Measurements from ENCODE around the gene DCBLD1. TPM values are rescaled to one million over a fixed set of nuclear protein-coding genes. Genes with fewer than 3 reads are reported as not detected.

The DCBLD1 gene
- total and polyA plus RNA-seq, 2 donors (not counting 3 experiments of a cell fraction or from before 2014, with no cell fraction given), result 30.2 to 44.3 TPM

DNA sequence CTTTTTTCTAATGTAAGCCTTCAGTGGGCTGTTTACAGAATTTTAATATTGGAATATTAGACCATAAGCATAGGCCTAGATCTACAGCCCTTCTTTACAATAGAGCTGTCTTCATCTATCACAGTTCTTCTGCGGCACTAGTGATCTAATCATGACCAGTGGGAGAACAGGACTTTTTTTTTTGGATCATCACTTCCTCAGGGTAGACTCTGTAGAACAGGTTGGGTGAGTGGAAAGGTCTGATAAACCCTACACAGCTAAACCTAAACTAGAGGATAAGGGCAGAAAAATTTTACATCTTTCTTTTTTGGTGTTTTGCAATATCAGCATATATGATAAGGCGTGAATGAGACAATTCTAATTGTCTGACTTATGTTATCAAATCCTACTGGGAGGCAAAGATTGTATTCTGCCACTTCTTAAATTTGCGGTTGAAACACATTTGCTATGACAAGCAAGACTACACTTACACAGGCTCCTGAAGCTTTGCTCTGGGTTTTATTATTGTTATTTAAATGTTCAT is 67.7 kb downstream of the DCBLD1 start:
- H3K9me1 ChIP-seq (replicated peaks; ENCODE audit: control insufficient read depth, extremely low read depth, insufficient read depth, low read length), result no peaks in the 10 kb centered on the region
- no peak overlapping the region for H3K4me2 ChIP-seq (ENCODE audit: insufficient read depth, low read length)
- CTCF ChIA-PET, result interaction anchor here (1.2 to 14.9 kb wide), 5 partner anchors 54 to 99 kb away, joined by 4 to 333 read pairs (median 5); partner anchors contain the start of gene DCBLD1
- no peak for FAIRE-seq
- H3K27ac ChIP-seq (ENCODE audit: insufficient read depth, low read depth, low read length), result peak overlapping the region; percentile 75
- TF ChIP-seq POLR2A (IDR thresholded peaks at IDR 0.05; ENCODE audit: low read depth, low read length), result no peak
- TF ChIP-seq, protein P1, sequence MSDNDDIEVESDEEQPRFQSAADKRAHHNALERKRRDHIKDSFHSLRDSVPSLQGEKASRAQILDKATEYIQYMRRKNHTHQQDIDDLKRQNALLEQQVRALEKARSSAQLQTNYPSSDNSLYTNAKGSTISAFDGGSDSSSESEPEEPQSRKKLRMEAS (IDR thresholded peaks at IDR 0.05; ENCODE audit: insufficient read depth, insufficient read length), result no peak
- TF ChIP-seq MYC (IDR thresholded peaks at IDR 0.05; ENCODE audit: low read depth, low read length), result no peak
- no peak for TF ChIP-seq JUN (IDR thresholded peaks at IDR 0.05; ENCODE audit: borderline replicate concordance, insufficient read depth, insufficient read length, low read depth)
- no peak for TF ChIP-seq GATA2 (IDR thresholded peaks at IDR 0.05; ENCODE audit: insufficient read depth, insufficient read length, low read depth, low read length)
- TF ChIP-seq POLR2AphosphoS5 (IDR thresholded peaks at IDR 0.05; ENCODE audit: insufficient read depth, low read depth, low read length), result no peak
- TF ChIP-seq FOS (IDR thresholded peaks at IDR 0.05; ENCODE audit: borderline replicate concordance, insufficient read depth, low read length), result no peak
- TF ChIP-seq, protein P2, sequence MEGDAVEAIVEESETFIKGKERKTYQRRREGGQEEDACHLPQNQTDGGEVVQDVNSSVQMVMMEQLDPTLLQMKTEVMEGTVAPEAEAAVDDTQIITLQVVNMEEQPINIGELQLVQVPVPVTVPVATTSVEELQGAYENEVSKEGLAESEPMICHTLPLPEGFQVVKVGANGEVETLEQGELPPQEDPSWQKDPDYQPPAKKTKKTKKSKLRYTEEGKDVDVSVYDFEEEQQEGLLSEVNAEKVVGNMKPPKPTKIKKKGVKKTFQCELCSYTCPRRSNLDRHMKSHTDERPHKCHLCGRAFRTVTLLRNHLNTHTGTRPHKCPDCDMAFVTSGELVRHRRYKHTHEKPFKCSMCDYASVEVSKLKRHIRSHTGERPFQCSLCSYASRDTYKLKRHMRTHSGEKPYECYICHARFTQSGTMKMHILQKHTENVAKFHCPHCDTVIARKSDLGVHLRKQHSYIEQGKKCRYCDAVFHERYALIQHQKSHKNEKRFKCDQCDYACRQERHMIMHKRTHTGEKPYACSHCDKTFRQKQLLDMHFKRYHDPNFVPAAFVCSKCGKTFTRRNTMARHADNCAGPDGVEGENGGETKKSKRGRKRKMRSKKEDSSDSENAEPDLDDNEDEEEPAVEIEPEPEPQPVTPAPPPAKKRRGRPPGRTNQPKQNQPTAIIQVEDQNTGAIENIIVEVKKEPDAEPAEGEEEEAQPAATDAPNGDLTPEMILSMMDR (IDR thresholded peaks at IDR 0.05; ENCODE audit: extremely low read depth in 1 of 2, insufficient read depth in 1 of 2, low read depth in 1 of 2, low read length in 2 of 2), result no peak
- no peak for TF ChIP-seq EZH2 (IDR thresholded peaks at IDR 0.05; ENCODE audit: borderline replicate concordance, low read depth, low read length, severe bottlenecking)
- intact Hi-C loops (cut with micrococcal nuclease) (no loop called here), dilution Hi-C loops (cut with MboI; ENCODE audit: extremely low pct_ligation_motif_present, low sequenced_read_pairs) (no loop called here)
- no peak for DNase-seq (ENCODE audit: low read depth, low spot score)
- POLR2A ChIA-PET, result interaction anchor here (1.5 kb wide), 1 partner anchor 56 kb away, joined by 3 read pairs; no protein-coding TSS in a partner anchor
- peaks cover 50% of the 10 kb centered on the region for H3K4me1 ChIP-seq (ENCODE audit: control insufficient read depth, extremely low read depth, insufficient read depth, low read length)
- H4K20me1 ChIP-seq (replicated peaks; ENCODE audit: control insufficient read depth, extremely low read depth, insufficient read depth, low read length), result no peaks in the 10 kb centered on the region
- no peak overlapping the region for H3K9ac ChIP-seq (replicated peaks; ENCODE audit: extremely low read depth, insufficient read depth, low read length)
- H3K9me3 ChIP-seq (replicated peaks; ENCODE audit: control insufficient read depth, insufficient read depth, low read length), result no peaks in the 10 kb centered on the region
- no TSS peak for BruUV-seq (replicated peaks)
- H3K36me3 ChIP-seq (ENCODE audit: control insufficient read depth in 2 of 2, extremely low read depth in 1 of 2, insufficient read depth in 2 of 2, low read length in 2 of 2), result peaks cover 8 to 9% of the 10 kb centered on the region in 2 experiments
- no peaks in the 10 kb centered on the region for H3K27me3 ChIP-seq (ENCODE audit: control insufficient read depth in 2 of 2, insufficient read depth in 2 of 2, low read length in 2 of 2)
- H3K79me2 ChIP-seq (ENCODE audit: control insufficient read depth, insufficient read depth, low read length), result peaks cover 8% of the 10 kb centered on the region
- no peak overlapping the region for H3K4me3 ChIP-seq (replicated peaks in 1 of 3; ENCODE audit: insufficient read depth in 1 of 3, low read depth in 1 of 3, low read length in 3 of 3)
- H2AFZ ChIP-seq (ENCODE audit: low read depth, low read length), result no peak overlapping the region

Measured in endothelial cell of umbilical vein (primary cell).